Chondrocyte (in vitro differentiated cells): ENCODE measurements around the gene TSC22D4. TPM values are rescaled to one million over a fixed set of nuclear protein-coding genes. Genes with fewer than 3 reads are reported as not detected.

ENCODE experiments used
- DNase-seq: peaks from one replicate; pipeline ENCODE4 v3.0.0; 2021; ENCODE audit warnings: mixed read lengths, low spot score
- H3K27ac Mint-ChIP-seq: one replicate; pipeline ENCODE4 v1.8.0; 2021; ENCODE audit warnings: mild to moderate bottlenecking, moderate library complexity, mixed read lengths; ENCODE audit not compliant: unreplicated experiment
- H3K27me3 Mint-ChIP-seq: 2 replicates; pipeline ENCODE4 v1.8.0; 2021; ENCODE audit warnings: low read depth, mixed read lengths
- H3K36me3 Mint-ChIP-seq: 2 replicates; pipeline ENCODE4 v1.8.0; 2021; ENCODE audit warnings: low read depth, mixed read lengths
- H3K4me1 Mint-ChIP-seq: 2 replicates; pipeline ENCODE4 v1.8.0; 2021; ENCODE audit warnings: low read depth, mild to moderate bottlenecking, mixed read lengths
- H3K4me3 Mint-ChIP-seq: one replicate; pipeline ENCODE4 v1.8.0; 2021; ENCODE audit warnings: mild to moderate bottlenecking, moderate library complexity, mixed read lengths; ENCODE audit not compliant: unreplicated experiment
- H3K9me3 Mint-ChIP-seq: 2 replicates; pipeline ENCODE4 v1.8.0; 2021; ENCODE audit warnings: low read depth, mixed read lengths
- CTCF ChIP-seq: fragments of 200-600 bp; sonication (generic); IDR thresholded peaks from 2 replicates; pipeline ENCODE4 v1.5.0; 2021; ENCODE audit warnings: antibody characterized with exemption, mild to moderate bottlenecking, moderate library complexity
- total RNA-seq: library from RNA; stranded (reverse); gene quantifications from 3 replicates; pipeline ENCODE4 v1.2.1, GENCODE V29; 2021

TSC22D4 gene
- total RNA-seq, 1 donor from 2014 or later, result 33.0 TPM

- Mint-ChIP-seq H3K4me3 (no peak overlapping the region), H3K27me3 (no peaks in the 10 kb centered on the region), H3K36me3 (peaks cover 9% of the 10 kb centered on the region), H3K9me3 (no peaks in the 10 kb centered on the region), H3K27ac (peak overlapping the region; percentile 39), H3K4me1 (peaks cover 49% of the 10 kb centered on the region)
- peak; percentile 54 for DNase-seq
- TF ChIP-seq CTCF, result no peak
Observed at GRCh38 chr7:100432621-100433275, 46.3 kb downstream of the TSC22D4 start.

DNA sequence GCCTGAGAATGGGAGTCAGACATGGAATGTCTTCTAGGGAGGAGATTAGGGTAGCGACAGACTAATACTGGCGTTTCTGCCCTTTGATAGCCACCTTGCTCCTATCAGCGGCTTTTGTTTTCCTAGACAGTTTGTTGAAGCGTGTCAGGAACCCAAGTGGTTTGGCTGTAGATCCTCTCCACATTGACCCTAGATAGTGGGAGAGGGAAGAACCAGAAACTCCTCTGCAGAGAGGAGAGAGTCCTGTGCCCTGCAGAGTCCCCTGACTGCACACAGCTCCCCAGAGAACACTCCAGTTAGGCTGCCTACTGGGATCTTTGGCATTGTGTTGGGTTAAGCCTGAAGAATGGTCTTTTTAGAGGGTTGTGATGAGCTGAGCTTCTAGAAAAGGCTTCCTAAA lies 47.0 kb downstream of the TSC22D4 start:
- Mint-ChIP-seq H3K27ac (no peak overlapping the region), H3K9me3 (no peaks in the 10 kb centered on the region), H3K36me3 (peaks cover 9% of the 10 kb centered on the region), H3K4me3 (peak overlapping the region; percentile 36), H3K4me1 (peaks cover 50% of the 10 kb centered on the region), H3K27me3 (no peaks in the 10 kb centered on the region)
- DNase-seq, result no peak
- TF ChIP-seq CTCF, result no peak

GRCh38 chr7:100431286-100431735 lies 47.7 kb downstream of the TSC22D4 start:
- Mint-ChIP-seq H3K4me3 (peak overlapping the region; percentile 36), H3K27me3 (no peaks in the 10 kb centered on the region), H3K4me1 (peaks cover 50% of the 10 kb centered on the region), H3K9me3 (no peaks in the 10 kb centered on the region), H3K27ac (peak overlapping the region; percentile 22), H3K36me3 (peaks cover 9% of the 10 kb centered on the region)
- no peak for TF ChIP-seq CTCF
- DNase-seq, result peak; percentile 83

GRCh38 chr7:100430493-100431285 lies 48.3 kb downstream of the TSC22D4 start:
- peak overlapping the region; percentile 89 for H3K27ac Mint-ChIP-seq
- peaks cover 9% of the 10 kb centered on the region for H3K36me3 Mint-ChIP-seq
- peak overlapping the region; percentile 74 for H3K4me3 Mint-ChIP-seq
- no peaks in the 10 kb centered on the region for H3K9me3 Mint-ChIP-seq
- DNase-seq, result peak; percentile 63
- peaks cover 50% of the 10 kb centered on the region for H3K4me1 Mint-ChIP-seq
- no peaks in the 10 kb centered on the region for H3K27me3 Mint-ChIP-seq
- TF ChIP-seq CTCF, result no peak

- TF ChIP-seq CTCF, result no peak
- Mint-ChIP-seq H3K27ac (peak within 1 kb of the TSS; percentile 100), H3K36me3 (peaks cover 9% of the 10 kb centered on the region), H3K4me3 (peak within 1 kb of the TSS; percentile 99), H3K4me1 (peaks cover 44% of the 10 kb centered on the region), H3K27me3 (no peaks in the 10 kb centered on the region), H3K9me3 (no peaks in the 10 kb centered on the region)
- DNase-seq, result peak; percentile 99
Observed at GRCh38 chr7:100429637-100430492, 49.1 kb downstream of the TSC22D4 start, which contains the start of gene MEPCE. Gene MEPCE (plus strand): TSS chr7:100429831. CDS start chr7:100430019, 188 bp downstream.
